GM21786 (cell line): ENCODE results near the gene SNX8.

Source experiments
- ATAC-seq: cut with Tn5 transposase; IDR thresholded peaks from one replicate; pipeline ENCODE4 v1.9.1; 2021; ENCODE audit not compliant: unreplicated experiment

SNX8 gene

GRCh38 chr7:2208712-2209111, 105.5 kb downstream of the SNX8 start:
- ATAC-seq: no peak

DNA sequence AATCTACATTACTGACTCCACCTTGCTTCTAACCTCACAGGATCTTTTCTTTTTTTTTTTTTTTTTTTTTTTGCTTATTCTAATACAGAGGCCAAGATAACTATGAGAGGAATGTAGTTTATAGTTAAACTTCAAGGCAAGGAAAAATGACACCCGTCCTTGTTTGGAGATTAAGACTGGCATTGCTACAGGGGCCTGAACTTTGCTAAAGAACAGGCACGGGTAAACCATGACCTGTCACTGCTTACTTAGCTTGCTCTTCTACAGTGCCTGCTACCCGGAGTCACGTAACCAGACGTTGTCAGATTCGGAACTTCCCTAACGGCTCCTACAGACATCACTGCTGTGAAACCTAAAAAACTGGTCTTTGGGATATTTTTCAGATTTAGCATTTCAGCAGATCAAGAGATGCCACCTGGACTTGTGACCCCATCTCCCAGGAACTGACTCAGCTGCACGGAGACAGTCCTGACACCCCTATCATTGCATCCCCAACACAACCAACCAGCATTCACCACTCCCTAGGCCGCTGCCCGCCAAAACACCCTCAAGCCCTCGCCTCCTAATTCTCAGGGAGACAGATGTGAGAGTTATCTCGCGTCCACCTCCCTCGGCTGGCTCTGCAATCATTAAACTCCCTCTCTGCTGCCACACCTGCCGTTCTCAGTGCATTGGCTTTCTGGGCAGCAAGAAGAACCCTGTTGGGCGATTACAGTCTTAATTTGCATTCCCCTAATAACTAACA, 109.0 kb downstream of the SNX8 start:
- no peak for ATAC-seq

DNA sequence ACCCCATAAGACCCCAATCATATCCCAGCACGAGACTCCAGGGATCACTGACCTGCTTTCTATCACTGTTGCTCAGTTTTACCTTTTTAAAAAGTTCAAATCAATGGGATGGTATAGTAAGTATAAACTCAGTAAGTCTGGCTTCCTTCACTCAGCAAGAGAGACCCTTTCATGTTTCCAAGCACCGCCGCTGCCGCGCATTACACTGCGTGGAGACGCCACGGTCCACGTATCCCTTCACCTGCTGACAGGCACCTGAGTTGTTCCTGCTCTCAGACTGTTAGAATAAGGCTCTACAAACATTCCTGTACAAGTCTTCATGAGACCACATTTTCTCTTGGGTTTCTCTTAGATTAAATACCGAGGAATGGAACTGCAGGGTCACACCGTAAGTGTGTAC, 109.8 kb downstream of the SNX8 start:
- ATAC-seq: no peak

DNA sequence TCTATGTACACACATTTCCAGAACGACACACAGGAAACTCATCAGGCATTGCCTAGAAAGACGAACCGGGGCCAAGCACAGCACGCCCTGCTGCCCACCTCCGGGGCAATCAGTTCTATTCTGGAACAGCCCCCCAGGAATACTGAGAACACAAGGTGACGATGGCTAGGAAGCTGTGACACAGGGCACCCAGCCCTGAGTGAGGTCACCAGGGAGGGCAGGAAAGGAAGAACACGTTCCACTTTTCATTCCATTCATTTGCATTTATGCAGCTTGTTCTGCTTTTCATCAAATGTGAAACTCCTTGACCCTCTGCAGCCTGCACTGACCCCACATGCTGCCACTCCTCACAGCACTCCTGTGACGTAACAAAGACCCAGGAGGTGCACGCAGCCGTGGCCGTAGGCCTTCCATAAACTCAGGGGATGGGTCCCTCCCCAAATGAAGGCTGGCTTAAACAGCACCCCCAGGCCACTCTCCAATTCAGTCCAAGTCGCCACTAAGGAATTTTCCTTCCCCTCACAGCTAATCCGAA, 110.4 kb downstream of the SNX8 start:
- ATAC-seq: peak; percentile 38

GRCh38 chr7:2202901-2203765, 111.1 kb downstream of the SNX8 start:
- no peak for ATAC-seq

- ATAC-seq: no peak
Measured at GRCh38 chr7:2202361-2202761, 111.9 kb downstream of the SNX8 start.
